RWPE1 (cell line): ENCODE results near the gene DNHD1.

Experiments used
- CTCF ChIA-PET: fragments of 350-600 bp; sonication (Branson Sonifier 250); formaldehyde crosslinking; extraction: SDS; loops from one replicate; lab custom pipeline; 2021; lab: Yijun Ruan, JAX
- POLR2A ChIA-PET: fragments of 400-600 bp; formaldehyde crosslinking; extraction: SDS; loops from one replicate; lab custom pipeline; 2020; ENCODE audit warnings: antibody characterized with exemption; ENCODE audit not compliant: low non-redundant PET; lab: Yijun Ruan, JAX
- DNase-seq: peaks from one replicate; pipeline ENCODE4 v3.0.0; 2012; ENCODE audit warnings: low spot score
- H3K27ac ChIP-seq: fragments of 450-650 bp; 2 replicates; pipeline ENCODE4 v1.5.1; 2017
- TF ChIP-seq, protein P1 (sequence below): fragments of 450-650 bp; conservative IDR thresholded peaks from 2 replicates; pipeline ENCODE4 v1.5.1; 2017; ENCODE audit warnings: low read depth, mild to moderate bottlenecking

DNHD1 gene

GRCh38 chr11:6619004-6619745, 122.1 kb downstream of the DNHD1 start, which contains the start of gene TPP1:
Gene TPP1 (minus strand): TSS chr11:6619422. CDS start chr11:6619400, 22 bp downstream.
- TF ChIP-seq, protein P1, sequence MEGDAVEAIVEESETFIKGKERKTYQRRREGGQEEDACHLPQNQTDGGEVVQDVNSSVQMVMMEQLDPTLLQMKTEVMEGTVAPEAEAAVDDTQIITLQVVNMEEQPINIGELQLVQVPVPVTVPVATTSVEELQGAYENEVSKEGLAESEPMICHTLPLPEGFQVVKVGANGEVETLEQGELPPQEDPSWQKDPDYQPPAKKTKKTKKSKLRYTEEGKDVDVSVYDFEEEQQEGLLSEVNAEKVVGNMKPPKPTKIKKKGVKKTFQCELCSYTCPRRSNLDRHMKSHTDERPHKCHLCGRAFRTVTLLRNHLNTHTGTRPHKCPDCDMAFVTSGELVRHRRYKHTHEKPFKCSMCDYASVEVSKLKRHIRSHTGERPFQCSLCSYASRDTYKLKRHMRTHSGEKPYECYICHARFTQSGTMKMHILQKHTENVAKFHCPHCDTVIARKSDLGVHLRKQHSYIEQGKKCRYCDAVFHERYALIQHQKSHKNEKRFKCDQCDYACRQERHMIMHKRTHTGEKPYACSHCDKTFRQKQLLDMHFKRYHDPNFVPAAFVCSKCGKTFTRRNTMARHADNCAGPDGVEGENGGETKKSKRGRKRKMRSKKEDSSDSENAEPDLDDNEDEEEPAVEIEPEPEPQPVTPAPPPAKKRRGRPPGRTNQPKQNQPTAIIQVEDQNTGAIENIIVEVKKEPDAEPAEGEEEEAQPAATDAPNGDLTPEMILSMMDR = no peak
- peak; percentile 99 for DNase-seq
- ChIA-PET CTCF (no interaction called here), POLR2A (interaction anchor here (0.7 kb wide), 1 partner anchor 8 kb away, joined by 4 read pairs; no protein-coding TSS in a partner anchor)
- H3K27ac ChIP-seq = peak within 1 kb of the TSS; percentile 78

- ChIA-PET CTCF (interaction anchor here (0.6 kb wide), 4 partner anchors 14 to 81 kb away, joined by 3 read pairs; no protein-coding TSS in a partner anchor), POLR2A (no interaction called here)
- no peak for DNase-seq
- H3K27ac ChIP-seq = no peak overlapping the region
- TF ChIP-seq, protein P1 = no peak
Observed at GRCh38 chr11:6620636-6621035, 123.6 kb downstream of the DNHD1 start.
